Kidney (tissue), 14 donors: ENCODE measurements around the gene CXCL1. TPM values are rescaled to one million over a fixed set of nuclear protein-coding genes. Genes with fewer than 3 reads are reported as not detected.

ENCODE experiments used
- DNase-seq, 5 donors: peaks; one replicate each; pipeline ENCODE4 v3.0.0-alpha.2; 2013 to 2020
- FAIRE-seq: peaks from 2 replicates; lab custom pipeline; 2012; peaks lifted over from hg19 to GRCh38; lab: Jason Lieb, UNC
- H3K27ac ChIP-seq, 2 donors: one replicate each; pipeline ENCODE4 v1.7.0; 2013; ENCODE audit warnings: low read depth in 2 of 2, low read length in 2 of 2, inconsistent platforms in 1 of 2
- H3K27me3 ChIP-seq: one replicate; pipeline ENCODE4 v1.7.1; 2013; ENCODE audit warnings: low read length, inconsistent platforms; ENCODE audit not compliant: control insufficient read depth, insufficient read depth
- H3K36me3 ChIP-seq, 3 donors: one replicate each; pipeline versions ENCODE4 v1.7.0 to v1.7.1; 2013; ENCODE audit warnings: low read length in 3 of 3, control low read depth in 1 of 3, inconsistent platforms in 1 of 3; ENCODE audit not compliant: insufficient read depth in 3 of 3, control insufficient read depth in 2 of 3
- H3K4me1 ChIP-seq, 3 donors: one replicate each; pipeline versions ENCODE4 v1.7.0 to v1.7.1; 2013; ENCODE audit warnings: low read length in 3 of 3, inconsistent platforms in 1 of 3, low read depth in 1 of 3; ENCODE audit not compliant: control insufficient read depth in 2 of 3, insufficient read depth in 2 of 3
- H3K4me3 ChIP-seq, 3 donors: one replicate each; pipeline versions ENCODE4 v1.7.0 to v1.8.1; 2013; ENCODE audit warnings: low read length in 3 of 3, control low read depth in 1 of 3, inconsistent platforms in 1 of 3
- H3K9ac ChIP-seq, 3 donors: one replicate each; pipeline versions ENCODE4 v1.7.0 to v1.7.1; 2013; ENCODE audit warnings: low read length in 3 of 3, control low read depth in 1 of 3, inconsistent platforms in 1 of 3
- H3K9me3 ChIP-seq, 3 donors: one replicate each; pipeline versions ENCODE4 v1.7.0 to v1.7.1; 2013; ENCODE audit warnings: low read length in 3 of 3, control low read depth in 1 of 3, inconsistent platforms in 1 of 3; ENCODE audit not compliant: control insufficient read depth in 2 of 3, insufficient read depth in 1 of 3
- intact Hi-C: fragments of 100-400 bp; cut with DNase I; formaldehyde crosslinking; loops from one replicate; pipeline ENCODE4 v1.11.1; 2022
- polyA plus RNA-seq: library from polyadenylated mRNA; stranded (reverse); fragments of 350-450 nt; fragmentation: Illumina TruSeq; extraction: RNeasy Lipid Tissue Mini Kit (QIAGEN cat#74804); gene quantifications from one replicate; pipeline ENCODE4 v1.2.3, GENCODE V29; 2014; ENCODE audit warnings: low read depth, low replicate concordance; ENCODE audit not compliant: insufficient read depth
- total RNA-seq: library from RNA; stranded (reverse); fragmentation: NEBNext Ultra II Directional; extraction: Animal tissue kit (Norgen Biotek cat#: 25700); gene quantifications from one replicate; pipeline ENCODE4 v1.2.1, GENCODE V29; 2021
- TF ChIP-seq, protein P1 (sequence below): IDR thresholded peaks from 3 replicates; pipeline ENCODE4 v1.5.1; 2012; ENCODE audit warnings: mild to moderate bottlenecking, moderate library complexity, borderline replicate concordance; ENCODE audit not compliant: insufficient read depth; ENCODE audit errors: extremely low read depth
- donor health status: control.
- donor health status: control.
- donor health status: control.
- donor health status: control.
- donor health status: control.
- donor health status: DM: yes; HTN: yes; CAD: no.
- donor health status: Normal renal cell carcinoma (clear cell type).

The CXCL1 gene
- total and polyA plus RNA-seq, 2 donors from 2014 or later: 6.4 to 29.7 TPM

DNA sequence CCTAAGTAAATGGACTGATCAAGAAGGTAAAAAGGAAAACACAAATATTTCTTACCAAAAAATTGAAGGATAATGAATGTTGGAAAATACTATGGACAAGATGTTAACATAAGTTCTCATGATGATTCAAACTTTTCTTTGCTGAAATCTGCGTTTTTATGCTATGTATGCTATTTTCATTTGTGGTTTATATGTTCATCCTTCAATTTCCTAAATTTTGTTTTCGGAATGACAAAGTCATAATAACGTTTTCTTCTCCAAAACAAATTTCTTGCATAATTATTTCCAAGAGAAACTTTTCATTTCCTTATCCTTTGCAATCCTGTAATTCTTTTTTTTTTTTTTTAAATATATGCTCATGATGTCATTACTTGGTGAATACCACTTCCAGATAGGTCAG is 8.3 kb upstream of the CXCL1 start:
- DNase-seq: no peak
- Histone ChIP-seq H3K27ac (no peak overlapping the region), H3K36me3 (no peaks in the 10 kb centered on the region), H3K9me3 (peaks cover 0 to 6% (median 0%) of the 10 kb centered on the region in 3 donors), H3K4me1 (peaks cover 0 to 3% (median 0%) of the 10 kb centered on the region in 3 donors), H3K27me3 (no peaks in the 10 kb centered on the region), H3K4me3 (no peak overlapping the region), H3K9ac (no peak overlapping the region)
- TF ChIP-seq, protein P1, sequence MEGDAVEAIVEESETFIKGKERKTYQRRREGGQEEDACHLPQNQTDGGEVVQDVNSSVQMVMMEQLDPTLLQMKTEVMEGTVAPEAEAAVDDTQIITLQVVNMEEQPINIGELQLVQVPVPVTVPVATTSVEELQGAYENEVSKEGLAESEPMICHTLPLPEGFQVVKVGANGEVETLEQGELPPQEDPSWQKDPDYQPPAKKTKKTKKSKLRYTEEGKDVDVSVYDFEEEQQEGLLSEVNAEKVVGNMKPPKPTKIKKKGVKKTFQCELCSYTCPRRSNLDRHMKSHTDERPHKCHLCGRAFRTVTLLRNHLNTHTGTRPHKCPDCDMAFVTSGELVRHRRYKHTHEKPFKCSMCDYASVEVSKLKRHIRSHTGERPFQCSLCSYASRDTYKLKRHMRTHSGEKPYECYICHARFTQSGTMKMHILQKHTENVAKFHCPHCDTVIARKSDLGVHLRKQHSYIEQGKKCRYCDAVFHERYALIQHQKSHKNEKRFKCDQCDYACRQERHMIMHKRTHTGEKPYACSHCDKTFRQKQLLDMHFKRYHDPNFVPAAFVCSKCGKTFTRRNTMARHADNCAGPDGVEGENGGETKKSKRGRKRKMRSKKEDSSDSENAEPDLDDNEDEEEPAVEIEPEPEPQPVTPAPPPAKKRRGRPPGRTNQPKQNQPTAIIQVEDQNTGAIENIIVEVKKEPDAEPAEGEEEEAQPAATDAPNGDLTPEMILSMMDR: no peak
- FAIRE-seq: peak; percentile 62
- intact Hi-C loops: no loop called here

DNA sequence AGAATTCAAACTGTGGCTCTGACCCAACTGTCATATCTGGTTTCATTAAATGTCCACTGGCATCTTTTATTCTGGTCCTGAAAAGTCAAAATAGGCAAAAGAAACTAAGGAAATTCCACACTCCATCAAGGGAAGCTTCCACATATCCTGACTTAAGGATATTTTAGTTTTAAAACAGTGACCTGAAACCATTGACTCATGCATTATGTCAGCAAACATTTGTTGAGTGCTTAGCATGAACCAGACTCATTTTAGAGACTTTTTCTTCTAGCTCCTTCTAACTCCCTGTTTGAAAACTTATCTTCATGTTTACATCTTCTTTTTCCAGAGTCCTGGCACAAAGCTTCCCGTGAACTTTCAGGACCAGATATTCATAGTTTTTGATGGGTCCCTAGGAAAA is 6.9 kb upstream of the CXCL1 start:
- FAIRE-seq (no peak), DNase-seq (no peak)
- H3K4me3 ChIP-seq: no peak overlapping the region
- H3K9me3 ChIP-seq: peaks cover 0 to 4% (median 0%) of the 10 kb centered on the region in 3 donors
- H3K27ac ChIP-seq: no peak overlapping the region
- TF ChIP-seq, protein P1: no peak
- intact Hi-C loops: no loop called here
- peaks cover 0 to 3% (median 0%) of the 10 kb centered on the region in 3 donors for H3K4me1 ChIP-seq
- H3K27me3 ChIP-seq: no peaks in the 10 kb centered on the region
- H3K36me3 ChIP-seq: no peaks in the 10 kb centered on the region
- H3K9ac ChIP-seq: no peak overlapping the region

DNA sequence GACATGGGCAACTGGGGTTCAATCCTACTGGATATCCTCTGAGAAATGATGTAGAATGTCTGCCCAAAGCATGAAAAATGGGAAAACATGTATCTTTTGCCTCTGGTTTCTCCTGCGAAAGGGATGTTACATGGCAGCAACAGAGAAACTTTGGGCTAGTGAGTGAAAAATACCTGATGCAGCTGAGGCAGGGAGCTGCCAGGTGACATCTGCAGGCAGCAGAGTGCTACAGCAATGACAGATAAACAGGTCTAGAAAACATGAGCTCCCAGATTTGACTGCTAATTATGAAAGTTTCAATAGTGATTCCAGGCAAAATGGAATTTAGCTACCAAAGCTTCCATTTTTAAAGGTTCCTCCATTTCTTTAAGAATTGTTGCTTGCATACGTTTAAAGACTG is 4.8 kb upstream of the CXCL1 start:
- TF ChIP-seq, protein P1: peak; percentile 53
- Histone ChIP-seq H3K9ac (no peak overlapping the region), H3K9me3 (no peaks in the 10 kb centered on the region), H3K27me3 (no peaks in the 10 kb centered on the region), H3K4me3 (no peak overlapping the region), H3K36me3 (no peaks in the 10 kb centered on the region), H3K27ac (no peak overlapping the region), H3K4me1 (peaks cover 0 to 6% (median 0%) of the 10 kb centered on the region in 3 donors)
- DNase-seq: peak in 1 of 5 donors; percentile 40
- intact Hi-C loops: no loop called here
- no peak for FAIRE-seq

DNA sequence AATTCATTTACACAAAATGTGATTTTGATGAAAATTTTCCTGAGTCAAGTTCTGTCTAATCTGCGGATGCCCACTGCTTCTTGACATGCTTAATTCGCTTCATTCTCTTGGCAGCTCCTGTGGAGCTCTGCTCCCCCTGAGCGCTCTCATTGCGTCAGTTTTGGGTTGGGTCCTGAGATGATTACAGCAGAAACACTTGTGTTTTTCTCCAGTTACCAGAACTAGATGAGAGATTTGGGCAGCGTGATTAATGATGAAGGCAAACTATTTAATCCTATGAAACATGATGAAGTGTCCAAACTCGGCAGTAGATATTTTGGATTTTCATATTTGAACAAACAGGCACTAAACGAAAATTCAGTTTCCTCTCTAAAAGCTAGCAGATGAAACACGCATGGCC is 4.2 kb upstream of the CXCL1 start:
- H3K27ac ChIP-seq: no peak overlapping the region
- no peak overlapping the region for H3K9ac ChIP-seq
- FAIRE-seq (no peak), DNase-seq (no peak)
- TF ChIP-seq, protein P1: no peak
- intact Hi-C loops: no loop called here
- H3K9me3 ChIP-seq: no peaks in the 10 kb centered on the region
- H3K4me3 ChIP-seq: no peak overlapping the region
- no peaks in the 10 kb centered on the region for H3K27me3 ChIP-seq
- no peaks in the 10 kb centered on the region for H3K36me3 ChIP-seq
- peaks cover 0 to 7% (median 0%) of the 10 kb centered on the region in 3 donors for H3K4me1 ChIP-seq
